Epithelial cell of proximal tubule (primary cell): ENCODE results near the gene GRIA1. TPM values are rescaled to one million over a fixed set of nuclear protein-coding genes. Genes with fewer than 3 reads are reported as not detected.
"Not testable (repeated sequence)": the region's sequence is repeated elsewhere in the genome, so short reads cannot be mapped to it uniquely, and the experiment has no call there.

Experiments
- DNase-seq: peaks from one replicate; pipeline ENCODE4 v3.0.0-alpha.2; 2011; ENCODE audit warnings: low read depth
- H3K4me3 ChIP-seq: 2 replicates; pipeline ENCODE4 v1.5.1; 2011; ENCODE audit warnings: low read depth, mild to moderate bottlenecking, low read length
- CTCF ChIP-seq: conservative IDR thresholded peaks from 2 replicates; pipeline ENCODE4 v1.5.1; 2012; ENCODE audit warnings: low read depth, mild to moderate bottlenecking, low read length
- total RNA-seq: library from RNA; depleted of rRNA; stranded (reverse); fragments of >200 nt; gene quantifications from 2 replicates; pipeline ENCODE4 v1.2.3, GENCODE V29; 2015

GRIA1 gene
- total RNA-seq, 1 donor from 2014 or later: not detected

- no peak overlapping the region for H3K4me3 ChIP-seq
- TF ChIP-seq CTCF: no peak
- DNase-seq: no peak
Observed at GRCh38 chr5:153835891-153836515, 345.5 kb downstream of the GRIA1 start.

GRCh38 chr5:153849303-153850113 lies 359.0 kb downstream of the GRIA1 start:
- not testable (repeated sequence) for DNase-seq, H3K4me3 ChIP-seq

- H3K4me3 ChIP-seq: no peak overlapping the region
- no peak for TF ChIP-seq CTCF
- no peak for DNase-seq
Observed at GRCh38 chr5:153860195-153860886, 369.9 kb downstream of the GRIA1 start.

- not testable (repeated sequence) for DNase-seq, H3K4me3 ChIP-seq
Observed at GRCh38 chr5:153862906-153863305, 372.4 kb downstream of the GRIA1 start.
